Liver (tissue), 9 donors: ENCODE data around the gene FNTB. TPM values are rescaled to one million over a fixed set of nuclear protein-coding genes. Genes with fewer than 3 reads are reported as not detected.

ENCODE experiments used
- DNase-seq: peaks from one replicate; pipeline ENCODE4 v3.0.0-alpha.2; 2017; ENCODE audit warnings: low spot score
- H3K27ac ChIP-seq, 2 donors: one replicate each; pipeline ENCODE4 v1.7.0; 2013; ENCODE audit warnings: inconsistent platforms in 2 of 2, low read length in 2 of 2, control low read depth in 1 of 2, low read depth in 1 of 2, mild to moderate bottlenecking in 1 of 2
- H3K27me3 ChIP-seq, 4 donors: one replicate each; pipeline versions ENCODE4 v1.6.1 to v1.7.0; 2013; ENCODE audit warnings: low read length in 3 of 4, inconsistent platforms in 1 of 4, mild to moderate bottlenecking in 1 of 4, moderate library complexity in 1 of 4; ENCODE audit not compliant: control insufficient read depth in 4 of 4, insufficient read depth in 4 of 4
- H3K36me3 ChIP-seq, 4 donors: one replicate each; pipeline versions ENCODE4 v1.6.1 to v1.7.0; 2013; ENCODE audit warnings: low read length in 3 of 4, mild to moderate bottlenecking in 3 of 4, low read depth in 1 of 4, moderate library complexity in 1 of 4; ENCODE audit not compliant: control insufficient read depth in 4 of 4, insufficient read depth in 3 of 4
- H3K4me1 ChIP-seq, 4 donors: one replicate each; pipeline versions ENCODE4 v1.6.1 to v1.7.0; 2013; ENCODE audit warnings: low read length in 3 of 4, mild to moderate bottlenecking in 3 of 4, moderate library complexity in 1 of 4; ENCODE audit not compliant: control insufficient read depth in 4 of 4, insufficient read depth in 4 of 4
- H3K4me3 ChIP-seq, 3 donors: one replicate each; pipeline versions ENCODE4 v1.6.1 to v1.7.0; 2013; ENCODE audit warnings: low read length in 3 of 3, control low read depth in 1 of 3, low read depth in 1 of 3, mild to moderate bottlenecking in 1 of 3
- H3K9ac ChIP-seq, 2 donors: one replicate each; pipeline ENCODE4 v1.7.0; 2013; ENCODE audit warnings: low read length in 2 of 2, mild to moderate bottlenecking in 2 of 2, moderate library complexity in 2 of 2, control low read depth in 1 of 2, low read depth in 1 of 2
- H3K9me3 ChIP-seq, 4 donors: one replicate each; pipeline versions ENCODE4 v1.6.1 to v1.7.0; 2013; ENCODE audit warnings: low read length in 3 of 4; ENCODE audit not compliant: control insufficient read depth in 4 of 4
- ATF3 ChIP-seq: IDR thresholded peaks from 2 replicates; pipeline ENCODE4 v1.6.1; 2016; ENCODE audit warnings: antibody characterized with exemption
- CTCF ChIP-seq: fragments of 150-350 bp; IDR thresholded peaks from 2 replicates; pipeline ENCODE4 v1.5.1; 2017; ENCODE audit warnings: improper control_type of control experiment, low read depth, low read length; ENCODE audit not compliant: missing input control
- EGR1 ChIP-seq, 2 donors: IDR thresholded peaks; 2 replicates each; pipeline ENCODE4 v1.6.1; 2016 to 2018; ENCODE audit warnings: antibody characterized with exemption in 2 of 2, low read depth in 2 of 2
- FOXA1 ChIP-seq: IDR thresholded peaks from 2 replicates; pipeline ENCODE4 v1.6.1; 2016; ENCODE audit warnings: antibody characterized with exemption
- FOXA2 ChIP-seq: IDR thresholded peaks from 2 replicates; pipeline ENCODE4 v1.6.1; 2016; ENCODE audit warnings: antibody characterized with exemption
- GABPA ChIP-seq, 2 donors: IDR thresholded peaks in 1 of 2; conservative IDR thresholded peaks in 1 of 2; 2 replicates each; pipeline ENCODE4 v1.6.1; 2016; ENCODE audit warnings: antibody characterized with exemption in 2 of 2, mild to moderate bottlenecking in 1 of 2, moderate library complexity in 1 of 2
- HNF4G ChIP-seq: IDR thresholded peaks from 2 replicates; pipeline ENCODE4 v1.6.1; 2016; ENCODE audit warnings: antibody characterized with exemption
- JUND ChIP-seq, 2 donors: IDR thresholded peaks; 2 replicates each; pipeline ENCODE4 v1.6.1; 2016; ENCODE audit warnings: antibody characterized with exemption in 2 of 2
- NR2F2 ChIP-seq: IDR thresholded peaks from 2 replicates; pipeline ENCODE4 v1.6.1; 2016; ENCODE audit warnings: antibody characterized with exemption
- RAD21 ChIP-seq, 2 donors: IDR thresholded peaks; 2 replicates each; pipeline ENCODE4 v1.6.1; 2016; ENCODE audit warnings: antibody characterized with exemption in 2 of 2, mild to moderate bottlenecking in 2 of 2
- YY1 ChIP-seq: IDR thresholded peaks from 2 replicates; pipeline ENCODE4 v1.6.1; 2016; ENCODE audit warnings: antibody characterized with exemption, mild to moderate bottlenecking
- WGBS: extraction: QIAGEN DNeasy Blood & Tissue Kit; methylation state at CpG from one replicate; pipeline ENCODE4 v1.1.7; 2013; 5-methylcytosine and 5-hydroxymethylcytosine counted together
- polyA plus RNA-seq, 2 donors: library from polyadenylated mRNA; stranded (reverse) in 1 of 2; unstranded in 1 of 2; fragments of 200-250 nt in 1 of 2; fragments of >200 nt in 1 of 2; fragmentation: Nextera tagmentation in 1 of 2; extraction: Ambion mirVana in 1 of 2; gene quantifications; one replicate each; pipeline versions ENCODE4 v1.2.1 to v1.2.3, GENCODE V29; 2013 to 2015
- total RNA-seq, 2 donors: library from RNA; depleted of rRNA; stranded (reverse); fragments of >200 nt; gene quantifications; one replicate each; pipeline ENCODE4 v1.2.3, GENCODE V29; 2014
- TF ChIP-seq, protein P1 (sequence below): IDR thresholded peaks from 2 replicates; pipeline ENCODE4 v1.6.1; 2016; ENCODE audit warnings: antibody characterized with exemption, mild to moderate bottlenecking
- TF ChIP-seq, protein P2 (sequence below): IDR thresholded peaks from 2 replicates; pipeline ENCODE4 v1.6.1; 2016; ENCODE audit warnings: antibody characterized with exemption
- donor health status: healthy.
- donor health status: healthy.
- donor health status: healthy.
- donor health status: healthy.
- donor health status: healthy.

The FNTB gene
- total and polyA plus RNA-seq, 4 donors = 6.3 to 17.2 (median 9.0) TPM

GRCh38 chr14:65054471-65055085 lies 67.9 kb downstream of the FNTB start:
- no peak overlapping the region for H3K27ac ChIP-seq

More at GRCh38 chr14:65054471-65055085, 67.9 kb downstream of the FNTB start:
- Histone ChIP-seq H3K27me3 (no peaks in the 10 kb centered on the region), H3K9ac (no peak overlapping the region), H3K4me1 (peaks cover 0 to 5% (median 0%) of the 10 kb centered on the region in 4 donors), H3K36me3 (peaks cover 0 to 12% (median 6%) of the 10 kb centered on the region in 4 donors), H3K4me3 (no peak overlapping the region), H3K9me3 (no peaks in the 10 kb centered on the region)
- TF ChIP-seq ATF3 (no peak), FOXA1 (no peak), NR2F2 (no peak), EGR1 (IDR thresholded peaks at IDR 0.05; ENCODE audit: low read depth in 2 of 2) (no peak), GABPA (IDR thresholded peaks at IDR 0.05 in 1 of 2, conservative IDR thresholded peaks at IDR 0.05 in 1 of 2) (no peak), YY1 (no peak), RAD21 (IDR thresholded peaks at IDR 0.05) (no peak), FOXA2 (no peak), HNF4G (no peak), CTCF (no peak), JUND (IDR thresholded peaks at IDR 0.05) (no peak)
- TF ChIP-seq, protein P1, sequence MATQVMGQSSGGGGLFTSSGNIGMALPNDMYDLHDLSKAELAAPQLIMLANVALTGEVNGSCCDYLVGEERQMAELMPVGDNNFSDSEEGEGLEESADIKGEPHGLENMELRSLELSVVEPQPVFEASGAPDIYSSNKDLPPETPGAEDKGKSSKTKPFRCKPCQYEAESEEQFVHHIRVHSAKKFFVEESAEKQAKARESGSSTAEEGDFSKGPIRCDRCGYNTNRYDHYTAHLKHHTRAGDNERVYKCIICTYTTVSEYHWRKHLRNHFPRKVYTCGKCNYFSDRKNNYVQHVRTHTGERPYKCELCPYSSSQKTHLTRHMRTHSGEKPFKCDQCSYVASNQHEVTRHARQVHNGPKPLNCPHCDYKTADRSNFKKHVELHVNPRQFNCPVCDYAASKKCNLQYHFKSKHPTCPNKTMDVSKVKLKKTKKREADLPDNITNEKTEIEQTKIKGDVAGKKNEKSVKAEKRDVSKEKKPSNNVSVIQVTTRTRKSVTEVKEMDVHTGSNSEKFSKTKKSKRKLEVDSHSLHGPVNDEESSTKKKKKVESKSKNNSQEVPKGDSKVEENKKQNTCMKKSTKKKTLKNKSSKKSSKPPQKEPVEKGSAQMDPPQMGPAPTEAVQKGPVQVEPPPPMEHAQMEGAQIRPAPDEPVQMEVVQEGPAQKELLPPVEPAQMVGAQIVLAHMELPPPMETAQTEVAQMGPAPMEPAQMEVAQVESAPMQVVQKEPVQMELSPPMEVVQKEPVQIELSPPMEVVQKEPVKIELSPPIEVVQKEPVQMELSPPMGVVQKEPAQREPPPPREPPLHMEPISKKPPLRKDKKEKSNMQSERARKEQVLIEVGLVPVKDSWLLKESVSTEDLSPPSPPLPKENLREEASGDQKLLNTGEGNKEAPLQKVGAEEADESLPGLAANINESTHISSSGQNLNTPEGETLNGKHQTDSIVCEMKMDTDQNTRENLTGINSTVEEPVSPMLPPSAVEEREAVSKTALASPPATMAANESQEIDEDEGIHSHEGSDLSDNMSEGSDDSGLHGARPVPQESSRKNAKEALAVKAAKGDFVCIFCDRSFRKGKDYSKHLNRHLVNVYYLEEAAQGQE = no peak
- TF ChIP-seq, protein P2, sequence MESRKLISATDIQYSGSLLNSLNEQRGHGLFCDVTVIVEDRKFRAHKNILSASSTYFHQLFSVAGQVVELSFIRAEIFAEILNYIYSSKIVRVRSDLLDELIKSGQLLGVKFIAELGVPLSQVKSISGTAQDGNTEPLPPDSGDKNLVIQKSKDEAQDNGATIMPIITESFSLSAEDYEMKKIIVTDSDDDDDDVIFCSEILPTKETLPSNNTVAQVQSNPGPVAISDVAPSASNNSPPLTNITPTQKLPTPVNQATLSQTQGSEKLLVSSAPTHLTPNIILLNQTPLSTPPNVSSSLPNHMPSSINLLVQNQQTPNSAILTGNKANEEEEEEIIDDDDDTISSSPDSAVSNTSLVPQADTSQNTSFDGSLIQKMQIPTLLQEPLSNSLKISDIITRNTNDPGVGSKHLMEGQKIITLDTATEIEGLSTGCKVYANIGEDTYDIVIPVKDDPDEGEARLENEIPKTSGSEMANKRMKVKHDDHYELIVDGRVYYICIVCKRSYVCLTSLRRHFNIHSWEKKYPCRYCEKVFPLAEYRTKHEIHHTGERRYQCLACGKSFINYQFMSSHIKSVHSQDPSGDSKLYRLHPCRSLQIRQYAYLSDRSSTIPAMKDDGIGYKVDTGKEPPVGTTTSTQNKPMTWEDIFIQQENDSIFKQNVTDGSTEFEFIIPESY = no peak
- WGBS = 88% methylated on average over 23 of the region's 23 CpGs
- DNase-seq = no peak
